AG04450 (cell line): Measurements from ENCODE around the gene OR2AJ1. TPM values are rescaled to one million over a fixed set of nuclear protein-coding genes. Genes with fewer than 3 reads are reported as not detected.

Source experiments
- polyA plus RNA-seq: library from polyadenylated mRNA; depleted of rRNA; stranded (reverse); fragments of >200 nt; gene quantifications from 2 replicates; pipeline ENCODE4 v1.2.3, GENCODE V29; 2011; rRNA removed

OR2AJ1 gene
- polyA plus RNA-seq, 1 experiment: not detected

Other genes with a start within 250 kb of the OR2AJ1 start
- not detected in 2 replicates for gene OR13G1, start 245.2 kb upstream of the OR2AJ1 start, polyA plus RNA-seq
- gene OR6F1, start 208.2 kb upstream of the OR2AJ1 start, polyA plus RNA-seq: not detected in 2 replicates
- gene OR14K1, start 186.3 kb upstream of the OR2AJ1 start, polyA plus RNA-seq: not detected in 2 replicates
- gene OR14A2, start 176.7 kb upstream of the OR2AJ1 start, polyA plus RNA-seq: not detected in 2 replicates
- not detected in 2 replicates for gene OR1C1, start 164.3 kb upstream of the OR2AJ1 start, polyA plus RNA-seq
- gene OR14A16, start 100.8 kb upstream of the OR2AJ1 start, polyA plus RNA-seq: not detected in 2 replicates
- gene OR11L1, start 83.0 kb upstream of the OR2AJ1 start, polyA plus RNA-seq: not detected in 2 replicates
- gene TRIM58, start 67.7 kb upstream of the OR2AJ1 start, polyA plus RNA-seq: 0.09 and 0.10 TPM in 2 replicates
- gene OR2W3, start 29.3 kb upstream of the OR2AJ1 start, polyA plus RNA-seq: 0.10 TPM in 1 of 2 replicates, not detected in the other
- gene OR2T8, start 4.6 kb upstream of the OR2AJ1 start, polyA plus RNA-seq: not detected in 2 replicates
- not detected in 2 replicates for gene OR2L8, start 24.0 kb downstream of the OR2AJ1 start, polyA plus RNA-seq
- gene OR2AK2, start 40.3 kb downstream of the OR2AJ1 start, polyA plus RNA-seq: not detected in 2 replicates
- not detected in 2 replicates for gene OR2L5, start 88.8 kb downstream of the OR2AJ1 start, polyA plus RNA-seq
- not detected in 2 replicates for gene OR2L2, start 105.2 kb downstream of the OR2AJ1 start, polyA plus RNA-seq
- gene OR2L3, start 121.9 kb downstream of the OR2AJ1 start, polyA plus RNA-seq: not detected in 2 replicates
- not detected in 2 replicates for gene OR2L13, start 170.3 kb downstream of the OR2AJ1 start, polyA plus RNA-seq
- gene OR2M5, start 220.3 kb downstream of the OR2AJ1 start, polyA plus RNA-seq: not detected in 2 replicates
- not detected in 2 replicates for gene OR2M2, start 249.9 kb downstream of the OR2AJ1 start, polyA plus RNA-seq